ENCODE data around the gene CPLX4.
A peak's percentile ranks its signal among the peaks of the same experiment; 100 is the strongest.
"Not testable (repeated sequence)": the region's sequence is repeated elsewhere in the genome, so short reads cannot be mapped to it uniquely, and the experiment has no call there.

Gene CPLX4

GRCh38 chr18:59268721-59269562 lies 49.5 kb downstream of the CPLX4 start:
- peak; percentile 72 for DNase-seq

- DNase-seq: no peak
These were observed 50.2 kb downstream of the CPLX4 start for GRCh38 chr18:59268127-59268720.

- no peak for DNase-seq
These were observed 50.8 kb downstream of the CPLX4 start for GRCh38 chr18:59267503-59268126.

GRCh38 chr18:59266886-59267502 lies 51.5 kb downstream of the CPLX4 start:
- DNase-seq: no peak

GRCh38 chr18:59266459-59266858 lies 52.0 kb downstream of the CPLX4 start:
- DNase-seq: no peak

- DNase-seq: no peak
These were observed 52.5 kb downstream of the CPLX4 start for GRCh38 chr18:59265974-59266369.

GRCh38 chr18:59265246-59265973 lies 53.0 kb downstream of the CPLX4 start:
- DNase-seq: no peak

- no peak for DNase-seq
These were observed 53.7 kb downstream of the CPLX4 start for GRCh38 chr18:59264651-59265245.

GRCh38 chr18:59264121-59264571 lies 54.3 kb downstream of the CPLX4 start:
- no peak for DNase-seq

GRCh38 chr18:59263661-59264060 lies 54.8 kb downstream of the CPLX4 start:
- no peak for DNase-seq

- DNase-seq: not testable (repeated sequence)
These were observed 56.2 kb downstream of the CPLX4 start for GRCh38 chr18:59262243-59262642.

GRCh38 chr18:59261842-59262241 lies 56.6 kb downstream of the CPLX4 start:
- not testable (repeated sequence) for DNase-seq

GRCh38 chr18:59255491-59255890 lies 63.0 kb downstream of the CPLX4 start:
- DNase-seq: not testable (repeated sequence)

- no peak for DNase-seq
These were observed 69.2 kb downstream of the CPLX4 start for GRCh38 chr18:59249199-59249774.

- DNase-seq: no peak
These were observed 71.7 kb downstream of the CPLX4 start for GRCh38 chr18:59246796-59247195.

All from activated effector memory CD4-positive, alpha-beta T cell treated with anti-CD3 and anti-CD28 coated beads, Interleukin-2, amount 50 U/mL, for 16 hours (primary cell).